SU-DHL-6 (cell line): ENCODE measurements around the gene TREH.

Experiments used
- H2AFZ ChIP-seq: fragments of 200-600 bp; sonication (generic); 2 replicates; pipeline ENCODE4 v1.6.1; 2014; ENCODE audit warnings: low read depth, mild to moderate bottlenecking, moderate library complexity, mixed read lengths, antibody characterized with exemption, low read length; ENCODE audit not compliant: severe bottlenecking
- H3F3A ChIP-seq: fragments of 200-600 bp; shearing (Covaris generic); 2 replicates; pipeline ENCODE4 v1.6.0; 2016; ENCODE audit warnings: antibody characterized with exemption, mild to moderate bottlenecking; ENCODE audit not compliant: insufficient read depth
- H3K27ac ChIP-seq: fragments of 200-600 bp; sonication (generic); 2 replicates; pipeline ENCODE4 v1.5.1; 2016; ENCODE audit warnings: low read depth, mild to moderate bottlenecking, low read length, moderate library complexity, mixed read lengths
- H3K27me3 ChIP-seq: fragments of 200-600 bp; sonication (generic), shearing (Covaris generic); 2 replicates; pipeline ENCODE4 v1.6.0; 2014; ENCODE audit warnings: mild to moderate bottlenecking, low read length
- H3K36me3 ChIP-seq: fragments of 200-600 bp; sonication (generic); 2 replicates; pipeline ENCODE4 v1.6.1; 2014; ENCODE audit warnings: mild to moderate bottlenecking, low read length, mixed read lengths
- H3K4me2 ChIP-seq: fragments of 300-600, 200-600 bp; shearing (Covaris generic), sonication (generic); 2 replicates; pipeline ENCODE4 v1.6.0; 2014; ENCODE audit warnings: low read length, low read depth, mild to moderate bottlenecking; ENCODE audit not compliant: poor library complexity, severe bottlenecking
- H3K4me3 ChIP-seq: fragments of 200-600 bp; sonication (generic); 2 replicates; pipeline ENCODE4 v1.5.1; 2014; ENCODE audit warnings: antibody characterized with exemption, low read length, mild to moderate bottlenecking, mixed read lengths; ENCODE audit not compliant: insufficient read depth, poor library complexity, severe bottlenecking
- H3K79me2 ChIP-seq: fragments of 200-600 bp; sonication (generic); 2 replicates; pipeline ENCODE4 v1.6.1; 2014; ENCODE audit warnings: mild to moderate bottlenecking, low read length, moderate library complexity; ENCODE audit not compliant: insufficient read depth
- H3K9ac ChIP-seq: fragments of 200-600 bp; sonication (generic); 2 replicates; pipeline ENCODE4 v1.7.0; 2014; ENCODE audit warnings: mild to moderate bottlenecking, low read length
- H3K9me2 ChIP-seq: fragments of 200-600 bp; sonication (generic); replicated peaks from 2 replicates; pipeline ENCODE4 v1.6.1; 2014; ENCODE audit warnings: low read length; ENCODE audit not compliant: insufficient read depth
- H3K9me3 ChIP-seq: fragments of 200-600 bp; sonication (generic); 2 replicates; pipeline ENCODE4 v1.6.1; 2014; ENCODE audit warnings: low read length, mixed read lengths; ENCODE audit not compliant: insufficient read depth
- H4K20me1 ChIP-seq: fragments of 200-600 bp; sonication (generic); 2 replicates; pipeline ENCODE4 v1.6.1; 2014; ENCODE audit warnings: low read depth, mild to moderate bottlenecking, antibody characterized with exemption, low read length, moderate library complexity, mixed read lengths
- EZH2phosphoT487 ChIP-seq: fragments of 200-600 bp; sonication (generic), shearing (Covaris generic); conservative IDR thresholded peaks from 2 replicates; pipeline ENCODE4 v1.6.1; 2018; ENCODE audit warnings: mild to moderate bottlenecking, antibody characterized with exemption, low read length, moderate library complexity, mixed read lengths
- TF ChIP-seq, protein P1 (sequence below): fragments of 200-600 bp; sonication (generic); IDR thresholded peaks from one replicate; pipeline ENCODE4 v1.5.1; 2017; ENCODE audit warnings: antibody characterized with exemption, mild to moderate bottlenecking, low read length, moderate library complexity; ENCODE audit not compliant: insufficient read depth, poor library complexity, severe bottlenecking

The TREH gene

DNA sequence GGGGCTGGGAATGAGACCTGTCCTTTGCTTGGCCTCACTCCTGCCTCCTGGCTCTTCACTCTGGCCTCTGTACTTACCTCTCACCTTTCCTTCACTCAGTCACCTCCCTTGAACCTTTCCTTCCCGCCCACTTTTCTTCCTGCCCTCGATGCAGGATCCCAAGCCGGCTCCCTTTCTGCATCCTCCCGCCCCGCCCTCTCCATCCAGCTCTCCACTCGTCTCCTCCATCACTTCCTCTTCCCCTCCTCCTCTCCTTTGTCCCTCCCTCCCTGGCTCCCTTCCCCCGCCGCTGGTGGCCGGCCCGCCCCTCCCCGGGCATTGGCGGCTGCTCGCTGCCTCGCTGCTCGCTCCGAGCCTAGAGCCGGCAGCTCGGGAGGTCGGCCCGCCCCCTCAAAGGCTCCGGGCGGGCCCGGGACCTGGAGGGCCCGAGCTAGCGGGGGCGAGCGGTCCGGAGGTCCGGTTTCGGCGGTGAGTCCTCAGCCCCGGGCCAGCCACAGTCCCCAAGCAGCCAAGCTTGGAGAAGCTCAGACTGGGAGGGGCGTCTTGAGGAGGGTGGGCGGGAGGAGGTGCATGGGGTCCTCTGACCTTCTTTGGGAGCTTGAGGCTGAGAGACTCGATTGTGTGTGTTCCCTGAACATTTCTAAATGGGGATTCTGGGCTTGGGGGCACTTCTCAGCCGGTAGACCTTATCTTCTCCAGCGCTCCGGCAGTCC lies 58.2 kb downstream of the TREH start:
- H3K9me2 ChIP-seq, result no peaks in the 10 kb centered on the region
- no peak overlapping the region for H3K27ac ChIP-seq
- H2AFZ ChIP-seq, result no peak overlapping the region
- H3F3A ChIP-seq, result no peaks in the 10 kb centered on the region
- H3K36me3 ChIP-seq, result no peaks in the 10 kb centered on the region
- H3K79me2 ChIP-seq, result no peaks in the 10 kb centered on the region
- no peaks in the 10 kb centered on the region for H4K20me1 ChIP-seq
- TF ChIP-seq, protein P1, sequence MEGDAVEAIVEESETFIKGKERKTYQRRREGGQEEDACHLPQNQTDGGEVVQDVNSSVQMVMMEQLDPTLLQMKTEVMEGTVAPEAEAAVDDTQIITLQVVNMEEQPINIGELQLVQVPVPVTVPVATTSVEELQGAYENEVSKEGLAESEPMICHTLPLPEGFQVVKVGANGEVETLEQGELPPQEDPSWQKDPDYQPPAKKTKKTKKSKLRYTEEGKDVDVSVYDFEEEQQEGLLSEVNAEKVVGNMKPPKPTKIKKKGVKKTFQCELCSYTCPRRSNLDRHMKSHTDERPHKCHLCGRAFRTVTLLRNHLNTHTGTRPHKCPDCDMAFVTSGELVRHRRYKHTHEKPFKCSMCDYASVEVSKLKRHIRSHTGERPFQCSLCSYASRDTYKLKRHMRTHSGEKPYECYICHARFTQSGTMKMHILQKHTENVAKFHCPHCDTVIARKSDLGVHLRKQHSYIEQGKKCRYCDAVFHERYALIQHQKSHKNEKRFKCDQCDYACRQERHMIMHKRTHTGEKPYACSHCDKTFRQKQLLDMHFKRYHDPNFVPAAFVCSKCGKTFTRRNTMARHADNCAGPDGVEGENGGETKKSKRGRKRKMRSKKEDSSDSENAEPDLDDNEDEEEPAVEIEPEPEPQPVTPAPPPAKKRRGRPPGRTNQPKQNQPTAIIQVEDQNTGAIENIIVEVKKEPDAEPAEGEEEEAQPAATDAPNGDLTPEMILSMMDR, result no peak
- TF ChIP-seq EZH2phosphoT487, result no peak
- no peaks in the 10 kb centered on the region for H3K9me3 ChIP-seq
- H3K4me3 ChIP-seq, result no peak overlapping the region
- no peak overlapping the region for H3K9ac ChIP-seq
- H3K27me3 ChIP-seq, result no peaks in the 10 kb centered on the region
- no peak overlapping the region for H3K4me2 ChIP-seq

DNA sequence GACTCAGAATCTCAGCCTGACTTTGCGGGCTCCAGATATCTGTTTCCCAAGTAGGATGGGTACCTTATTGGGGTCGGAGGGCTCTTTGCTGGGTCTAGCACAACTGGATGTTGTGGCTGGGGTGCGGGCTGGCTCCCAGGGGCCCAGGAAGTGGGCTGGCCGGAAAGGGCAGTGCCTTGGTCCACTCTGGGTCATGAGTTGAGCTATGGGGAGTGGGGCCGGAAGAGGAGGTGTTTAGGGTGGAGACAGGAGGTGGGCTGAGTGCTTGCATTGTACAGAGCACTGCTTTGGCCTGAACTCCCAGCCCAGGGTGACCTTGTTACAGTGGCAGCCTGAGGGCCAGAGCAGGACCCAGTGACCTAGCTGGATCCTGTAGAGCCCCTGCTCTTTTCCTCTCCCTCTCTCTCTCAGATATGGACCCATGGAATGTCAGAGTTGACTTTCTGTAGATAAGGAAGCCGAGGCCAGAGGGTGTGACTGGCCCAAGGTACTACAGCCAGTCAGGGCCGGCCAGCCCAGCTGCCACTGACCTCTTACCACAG lies 58.9 kb downstream of the TREH start:
- H3K79me2 ChIP-seq, result no peaks in the 10 kb centered on the region

DNA sequence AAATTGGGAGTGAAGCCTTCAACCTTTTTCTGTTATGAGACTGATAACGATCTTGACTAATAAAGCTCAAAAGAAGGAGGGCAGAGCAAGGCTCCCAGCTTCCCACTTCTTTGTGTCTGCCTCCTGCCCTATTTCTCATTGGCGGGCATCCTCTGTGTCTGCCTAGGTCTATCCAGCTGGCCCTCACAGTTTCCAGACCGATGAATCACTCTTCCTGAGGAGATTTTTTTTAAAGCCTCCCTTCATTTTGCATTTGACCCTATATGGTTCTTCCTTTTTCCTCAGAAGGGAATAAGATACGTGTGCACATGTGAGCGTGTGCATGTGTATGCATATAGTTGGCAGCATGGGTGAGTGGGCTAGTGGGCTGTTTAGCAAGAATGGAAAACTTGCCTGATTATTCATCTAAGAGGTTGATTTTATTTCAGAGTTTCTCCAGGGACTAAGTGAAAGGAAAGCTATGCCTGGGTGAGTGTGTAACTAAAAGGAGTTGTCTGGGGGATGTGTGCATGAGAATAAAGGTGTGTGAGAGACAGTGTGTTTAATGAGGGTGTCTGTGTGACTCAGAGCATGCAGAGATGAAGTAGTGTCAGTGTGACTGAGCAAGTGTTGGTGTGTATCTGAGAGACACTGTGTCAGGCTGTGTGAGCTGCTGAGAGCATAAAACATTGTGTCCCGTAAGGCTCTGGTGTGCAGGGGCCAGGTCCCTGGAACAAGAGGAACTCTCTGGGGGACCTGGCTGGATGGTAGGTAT lies 59.8 kb downstream of the TREH start:
- Histone ChIP-seq H3K4me3 (no peak overlapping the region), H3K9me2 (no peaks in the 10 kb centered on the region), H3K9ac (no peak overlapping the region), H3K27me3 (no peaks in the 10 kb centered on the region), H3K9me3 (no peaks in the 10 kb centered on the region), H3K79me2 (no peaks in the 10 kb centered on the region), H3K27ac (no peak overlapping the region), H3K4me2 (no peak overlapping the region), H3F3A (no peaks in the 10 kb centered on the region), H2AFZ (no peak overlapping the region), H4K20me1 (no peaks in the 10 kb centered on the region), H3K36me3 (no peaks in the 10 kb centered on the region)
- TF ChIP-seq, protein P1, result no peak
- TF ChIP-seq EZH2phosphoT487, result no peak

More for the DNA sequence above, 58.9 kb downstream of the TREH start:
- H4K20me1 ChIP-seq, result no peaks in the 10 kb centered on the region
- H3K36me3 ChIP-seq, result no peaks in the 10 kb centered on the region
- H2AFZ ChIP-seq, result no peak overlapping the region
- no peak for TF ChIP-seq EZH2phosphoT487
- TF ChIP-seq, protein P1, result no peak
- no peak overlapping the region for H3K4me3 ChIP-seq
- no peaks in the 10 kb centered on the region for H3F3A ChIP-seq
- H3K27ac ChIP-seq, result no peak overlapping the region
- H3K4me2 ChIP-seq, result no peak overlapping the region
- H3K9ac ChIP-seq, result no peak overlapping the region
- H3K9me2 ChIP-seq, result no peaks in the 10 kb centered on the region
- H3K9me3 ChIP-seq, result no peaks in the 10 kb centered on the region
- no peaks in the 10 kb centered on the region for H3K27me3 ChIP-seq
